Kidney glomerular epithelial cell (primary cell): ENCODE results near the gene CYRIA.
A peak's percentile ranks its signal among the peaks of the same experiment; 100 is the strongest.

ENCODE experiments used
- DNase-seq: peaks from one replicate; lab custom pipeline; 2025; lab: John Stamatoyannopoulos, UW

CYRIA gene

DNA sequence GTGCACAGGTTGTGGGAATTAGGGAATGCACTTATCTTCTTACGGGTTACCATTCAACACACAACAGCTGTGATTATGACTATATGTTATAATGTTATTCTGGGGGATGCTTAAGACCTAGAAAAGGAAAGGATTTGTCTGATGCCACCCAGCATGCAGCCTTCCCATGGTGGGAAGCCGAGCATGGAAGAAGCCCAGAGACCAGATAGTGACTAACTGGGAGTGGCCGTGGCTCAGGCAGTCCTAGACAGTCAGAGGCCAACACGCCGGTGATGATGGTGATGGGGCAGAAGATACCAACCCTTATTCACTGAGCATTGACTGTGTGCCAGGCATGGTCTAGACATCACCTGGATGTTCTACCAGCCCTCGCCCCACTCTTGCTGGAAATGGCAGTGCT lies 35.9 kb downstream of the CYRIA start:
- no peak for DNase-seq

GRCh38 chr2:16629044-16629443 lies 36.6 kb downstream of the CYRIA start:
- DNase-seq: no peak

DNA sequence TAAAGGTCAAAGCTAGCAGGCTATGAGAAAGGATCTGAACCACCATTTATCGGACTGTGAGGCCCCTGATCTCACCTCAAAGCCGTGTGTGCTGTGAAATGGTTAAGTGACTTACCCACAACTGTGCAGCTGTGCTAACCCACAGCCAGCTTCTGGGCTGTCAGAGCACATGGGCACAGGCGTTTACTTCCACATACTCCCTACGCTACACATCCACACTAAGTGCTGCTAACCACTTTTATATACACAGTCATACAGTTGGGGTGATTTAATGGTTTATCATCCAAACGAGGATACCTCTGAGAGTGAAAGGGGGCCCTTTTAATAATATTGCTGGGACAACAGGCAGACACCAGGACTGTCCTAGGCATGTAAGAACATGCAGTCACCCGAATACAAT lies 37.3 kb downstream of the CYRIA start:
- DNase-seq: no peak

DNA sequence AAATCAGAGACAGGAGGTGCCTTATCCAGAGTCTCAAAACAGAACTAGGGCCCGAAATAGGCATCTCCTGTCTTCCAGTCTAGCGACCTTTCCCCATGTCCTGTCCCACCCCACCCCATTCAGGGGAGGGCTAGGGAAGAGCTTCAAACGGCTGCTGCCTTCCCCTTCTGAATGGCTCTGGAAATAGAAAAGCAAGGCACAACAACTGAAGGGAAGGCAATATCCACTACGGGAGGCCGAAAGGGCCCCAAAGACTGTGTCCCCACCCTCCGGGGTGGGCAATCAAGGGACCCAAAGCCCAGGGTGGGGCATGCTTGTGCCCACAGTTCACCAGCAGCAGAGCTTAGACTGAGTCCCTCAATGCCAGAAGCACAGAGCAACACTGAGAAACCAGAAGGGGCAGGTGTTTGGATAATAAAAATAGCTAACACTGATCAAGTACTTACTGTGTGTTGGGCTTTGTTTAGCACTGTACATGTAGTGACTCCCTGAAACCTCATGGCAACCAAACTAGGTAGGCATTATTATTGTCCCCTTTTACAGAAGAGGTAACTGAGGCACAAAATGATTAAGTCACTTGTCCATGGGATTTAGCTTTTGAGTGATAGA lies 38.5 kb downstream of the CYRIA start:
- DNase-seq: no peak

- peak; percentile 26 for DNase-seq
These were observed 39.1 kb downstream of the CYRIA start for GRCh38 chr2:16626497-16626896.

- DNase-seq: peak; percentile 45
These were observed 39.9 kb downstream of the CYRIA start for GRCh38 chr2:16625759-16626158.

DNA sequence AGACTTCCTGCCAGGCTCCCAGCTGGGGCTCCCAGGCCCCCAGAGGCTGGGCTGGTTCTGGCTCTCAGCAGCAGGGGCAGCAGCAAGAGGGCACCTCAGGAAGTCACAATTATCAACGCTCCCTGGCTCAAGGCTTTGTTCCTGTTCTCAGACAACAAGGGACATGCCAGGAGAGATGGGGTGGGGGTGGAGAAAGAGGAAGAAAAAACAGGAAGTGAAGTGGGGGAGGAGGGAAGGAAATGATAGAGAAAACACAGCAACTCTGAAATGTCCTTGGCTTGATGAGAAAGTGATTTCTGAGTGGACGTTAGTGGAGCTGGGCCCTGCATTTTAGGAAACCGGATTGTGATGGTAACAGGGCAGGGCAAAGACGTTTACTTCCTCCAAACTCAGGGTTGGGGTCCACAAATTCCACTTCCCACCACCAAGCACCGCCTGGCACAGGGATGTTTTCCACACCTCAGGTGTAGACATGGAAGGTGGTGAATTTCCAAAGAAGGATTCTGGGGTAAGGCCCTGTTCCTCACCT lies 40.4 kb downstream of the CYRIA start:
- DNase-seq: no peak

DNA sequence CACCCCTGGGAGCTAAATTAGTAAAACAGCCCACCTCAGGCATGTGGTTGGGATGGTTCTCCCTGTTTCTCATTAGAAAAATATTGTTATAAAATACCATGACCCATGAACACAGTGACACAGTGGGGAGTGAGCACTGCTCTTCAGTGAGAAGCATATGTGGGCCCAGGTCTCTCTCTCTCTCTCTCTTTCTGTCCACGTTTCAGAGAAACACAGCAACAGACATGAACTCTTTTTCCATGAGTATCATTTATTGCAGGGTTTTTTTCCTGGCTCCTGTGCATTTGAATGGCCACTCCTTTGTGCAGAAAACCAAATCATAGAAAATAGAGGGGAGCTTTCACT lies 41.2 kb downstream of the CYRIA start:
- DNase-seq: no peak

DNA sequence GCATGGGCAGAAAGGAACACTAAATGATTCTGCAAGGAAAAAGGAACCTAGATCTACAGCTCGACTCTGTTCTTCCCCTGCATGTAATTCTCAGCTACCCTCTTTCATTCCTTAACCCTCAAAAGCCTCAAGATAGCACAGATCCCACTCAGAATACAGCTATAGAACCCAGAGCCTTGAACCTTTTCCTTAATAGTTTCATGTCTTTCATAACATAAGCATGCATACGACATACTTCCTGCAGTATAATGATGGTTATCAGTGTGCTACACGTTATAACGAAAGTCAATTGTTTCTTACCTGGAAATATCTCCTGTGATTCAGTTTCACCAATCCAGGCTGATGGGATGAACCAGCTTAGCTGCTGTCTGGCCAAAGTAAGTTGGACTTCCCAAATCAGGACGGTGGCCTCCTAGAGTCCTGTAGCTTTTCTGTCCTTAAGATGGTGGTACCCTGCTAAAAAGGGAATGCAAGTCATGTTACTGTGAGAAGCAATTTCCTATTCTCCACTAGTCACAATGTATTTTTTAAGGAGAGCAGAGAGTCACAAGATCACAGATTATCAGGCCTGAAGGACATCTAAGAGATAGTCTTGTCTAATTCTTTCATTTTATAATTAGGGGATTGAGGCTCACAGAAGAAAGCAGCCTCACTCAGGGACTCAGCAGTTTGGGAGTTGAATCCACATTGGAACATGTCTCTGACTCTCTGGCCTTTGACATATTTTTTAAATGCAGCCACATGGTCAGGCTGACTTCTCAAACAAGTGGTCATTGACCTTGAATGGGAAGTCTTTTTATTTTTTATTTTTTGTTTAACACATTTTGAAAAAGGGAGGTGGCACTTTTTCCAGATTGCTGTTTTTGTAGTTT lies 41.8 kb downstream of the CYRIA start:
- no peak for DNase-seq

GRCh38 chr2:16623031-16623430 lies 42.6 kb downstream of the CYRIA start:
- peak; percentile 96 for DNase-seq

- peak; percentile 62 for DNase-seq
These were observed 43.1 kb downstream of the CYRIA start for GRCh38 chr2:16622399-16622968.

- DNase-seq: no peak
These were observed 44.3 kb downstream of the CYRIA start for GRCh38 chr2:16621316-16621715.

GRCh38 chr2:16620590-16620989 lies 45.0 kb downstream of the CYRIA start:
- no peak for DNase-seq

- DNase-seq: no peak
These were observed 45.9 kb downstream of the CYRIA start for GRCh38 chr2:16619576-16620245.

DNA sequence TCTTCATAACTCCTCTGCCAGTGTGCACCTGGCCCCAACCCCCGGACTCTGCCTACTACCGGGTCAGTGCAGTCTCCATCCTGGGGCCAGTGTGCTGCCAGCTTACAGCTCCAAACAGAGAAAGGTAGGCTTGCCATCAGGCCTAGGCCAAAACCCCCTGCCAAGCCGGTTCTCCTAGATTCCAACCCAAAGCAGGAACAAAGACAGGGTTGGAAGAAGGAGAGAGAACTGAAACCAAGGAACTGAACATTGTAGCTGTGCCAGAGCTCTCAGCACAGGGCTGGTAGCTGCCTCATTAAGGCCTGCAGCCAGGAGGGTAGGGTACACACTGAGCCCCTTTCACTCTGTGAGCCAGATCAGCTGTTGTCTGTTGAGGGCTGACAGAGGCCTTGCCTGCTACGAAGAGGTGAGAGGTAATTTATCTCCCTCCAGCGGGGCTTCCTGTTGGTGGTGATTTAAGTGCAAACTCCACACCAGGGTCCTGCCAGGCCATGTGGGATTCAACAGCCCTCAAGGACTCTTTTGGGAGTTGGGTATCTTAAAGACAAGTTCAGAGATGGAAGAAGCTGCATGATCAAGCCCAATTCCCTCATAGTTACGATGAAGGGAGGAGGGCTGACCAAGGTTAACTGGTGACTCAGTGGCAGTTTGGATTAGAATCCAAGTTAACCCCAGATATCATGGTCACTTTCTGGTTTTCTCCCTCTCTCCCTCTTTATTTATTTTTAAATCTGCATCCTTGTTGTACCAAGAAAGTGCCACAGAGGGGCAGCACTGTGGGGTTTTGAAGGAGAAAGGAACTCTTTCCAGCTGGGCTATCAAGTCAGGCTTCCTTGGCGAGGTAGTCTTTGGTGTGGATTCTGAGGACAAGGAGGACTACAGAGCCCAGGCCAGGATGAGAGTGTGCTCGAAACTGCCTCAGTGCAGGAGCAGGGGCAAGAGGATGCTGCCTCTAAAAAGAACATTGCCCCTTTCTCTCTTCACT lies 48.1 kb downstream of the CYRIA start:
- DNase-seq: no peak
